ENCODE data around the gene EPHX1. TPM values are rescaled to one million over a fixed set of nuclear protein-coding genes. Genes with fewer than 3 reads are reported as not detected.

EPHX1 gene
- total and polyA plus RNA-seq, 10 of the 15 experiments (the other 5 are each of a cell fraction or from before 2014, with no cell fraction given): 0.33 to 2.9 (median 0.78) TPM; not detected in 2

GRCh38 chr1:225890346-225891228 lies 80.7 kb downstream of the EPHX1 start:
- SMC1A ChIA-PET (ENCODE audit: uncharacterized antibody, unreplicated experiment): no interaction called here
- POLR2A ChIA-PET: interaction anchor here (1.2 kb wide), 1 partner anchor 8 kb away, joined by 3 read pairs; no protein-coding TSS in a partner anchor

More at GRCh38 chr1:225890346-225891228, 80.7 kb downstream of the EPHX1 start:
- no peaks in the 10 kb centered on the region for H3K27me3 ChIP-seq (replicated peaks in 1 of 2; ENCODE audit: control insufficient read depth in 2 of 2, insufficient read depth in 2 of 2, low read length in 1 of 2)
- TF ChIP-seq NR2F1 (conservative IDR thresholded peaks at IDR 0.05) (0 out of 2 replicates have a peak, but pooled peaks have one; percentile 32), TARDBP (IDR thresholded peaks at IDR 0.05; ENCODE audit: borderline replicate concordance) (no peak), RBBP5 (conservative IDR thresholded peaks at IDR 0.05) (no peak), USF2 (IDR thresholded peaks at IDR 0.05; ENCODE audit: borderline replicate concordance, low read depth, low read length) (no peak)
- H3K9ac ChIP-seq (ENCODE audit: control insufficient read depth, insufficient read depth, low read length): no peak overlapping the region
- H4K20me1 ChIP-seq (ENCODE audit: control insufficient read depth, insufficient read depth): no peaks in the 10 kb centered on the region
- no peak overlapping the region for H3K27ac ChIP-seq (ENCODE audit: control insufficient read depth, insufficient read depth)
- no peak overlapping the region for H3K4me3 ChIP-seq
- BruUV-seq (replicated peaks): no TSS peak
- in situ Hi-C loops (cut with MboI) (no loop called here), intact Hi-C loops (cut with micrococcal nuclease; ENCODE audit: unreplicated experiment) (no loop called here)
- H2AFZ ChIP-seq (ENCODE audit: control insufficient read depth, low read depth, low read length): no peak overlapping the region
- H3K79me2 ChIP-seq (ENCODE audit: control insufficient read depth, insufficient read depth, low read length): no peaks in the 10 kb centered on the region
- ChIA-PET CTCF (no interaction called here), RAD21 (ENCODE audit: unreplicated experiment) (no interaction called here)
- H3K4me1 ChIP-seq (ENCODE audit: control insufficient read depth, insufficient read depth, low read length): no peaks in the 10 kb centered on the region
- ATAC-seq (no peak), FAIRE-seq (no peak), DNase-seq (ENCODE audit: low read depth, low spot score) (no peak)
- 50% methylated on average over 5 of the region's 6 CpGs for WGBS (ENCODE audit: insufficient coverage, insufficient replicate concordance, low lambda C conversion rate, missing lambda C conversion rate)
- no peaks in the 10 kb centered on the region for H3K9me3 ChIP-seq (replicated peaks; ENCODE audit: control insufficient read depth, insufficient read depth, low read length)
- no peaks in the 10 kb centered on the region for H3K36me3 ChIP-seq (ENCODE audit: control insufficient read depth in 2 of 2, insufficient read depth in 2 of 2, low read length in 1 of 2)
- H3K4me2 ChIP-seq (ENCODE audit: control insufficient read depth, insufficient read depth): no peak overlapping the region
